Measurements from ENCODE around the gene MIEF1.

The MIEF1 gene

DNA sequence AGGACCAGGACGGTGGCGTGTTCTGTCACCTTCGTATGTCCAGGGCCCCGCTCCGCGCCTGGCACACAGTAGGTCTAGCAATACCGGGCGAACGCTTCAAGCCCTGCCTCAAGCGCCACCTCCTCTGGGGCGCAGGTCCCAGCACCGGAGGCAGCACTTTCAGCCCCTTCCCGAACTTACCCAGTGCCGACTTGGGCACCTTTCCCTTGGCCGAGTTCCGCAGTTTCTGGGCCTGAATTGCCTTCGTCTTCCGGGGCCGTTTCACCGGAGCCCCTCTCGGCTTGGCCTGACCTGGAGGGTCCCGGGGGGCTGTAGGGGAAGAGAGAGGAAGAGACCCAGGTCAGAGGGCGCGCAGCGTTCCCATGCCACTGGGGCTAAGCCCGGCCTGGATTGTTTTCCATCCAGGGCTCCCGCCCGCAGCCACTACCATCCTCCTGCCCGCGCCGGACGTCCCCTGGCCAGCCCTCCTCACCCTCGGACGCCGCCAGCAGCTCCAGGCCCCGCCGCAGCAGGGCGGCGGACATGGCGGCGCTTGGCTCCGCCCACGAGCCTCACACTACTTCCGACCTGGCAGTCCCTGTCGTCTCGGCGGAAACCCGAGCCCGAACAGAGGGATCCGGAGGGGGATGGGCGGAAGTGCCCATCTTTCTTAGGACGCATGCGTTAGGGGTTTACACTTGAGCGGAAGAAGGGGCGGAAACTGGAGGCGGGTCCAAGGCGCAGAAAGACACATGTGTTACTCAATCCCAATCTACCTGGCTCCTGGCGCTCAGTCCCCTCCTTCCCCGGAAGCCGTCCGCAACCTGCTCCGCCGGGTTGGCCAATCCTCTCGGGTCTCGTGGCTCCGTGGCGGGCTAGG lies 30.4 kb downstream of the MIEF1 start, which contains the start of gene RPS19BP1:
RPS19BP1 (minus strand) TSS at position 534 of the 859 bp plus-strand sequence; CDS start at position 524, 10 bp downstream.
- TF ChIP-seq Cebpa-rat (IDR thresholded peaks at IDR 0.05), result peak; percentile 88
- Histone ChIP-seq H3K4me2 (peak within 1 kb of the TSS; percentile 100), H3K9me3 (no peaks in the 10 kb centered on the region), H3K27ac (peak within 1 kb of the TSS; percentile 97), H3K4me3 (peak within 1 kb of the TSS; percentile 90), H3K36me3 (peaks cover 24% of the 10 kb centered on the region), H3K27me3 (no peaks in the 10 kb centered on the region), H3K4me1 (peaks cover 79% of the 10 kb centered on the region), H4K20me1 (peaks cover 43% of the 10 kb centered on the region), H3K9ac (peak within 1 kb of the TSS; percentile 97)

DNA sequence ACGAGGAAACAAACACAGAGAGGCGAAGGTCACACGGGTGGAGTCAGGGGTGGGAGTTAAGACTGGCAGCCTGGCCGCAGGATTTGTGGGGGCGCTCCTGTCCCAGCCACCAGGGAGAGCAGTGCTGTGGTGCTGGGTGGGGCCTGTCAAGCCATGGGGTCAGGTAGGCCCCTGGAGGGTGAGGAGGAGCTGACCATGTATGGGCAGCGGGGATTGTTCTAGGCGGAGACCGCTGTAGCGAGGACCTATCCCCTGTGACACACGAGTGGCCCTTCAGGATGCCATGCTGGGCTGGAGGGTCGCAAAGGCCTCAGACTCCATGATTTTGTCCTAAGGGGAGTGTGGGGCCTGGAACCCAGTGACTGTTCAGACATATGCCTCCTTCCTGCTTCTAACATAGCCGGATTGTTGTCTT lies 32.0 kb downstream of the MIEF1 start:
- TF ChIP-seq Cebpa-rat (IDR thresholded peaks at IDR 0.05), result no peak
- H3K4me1 ChIP-seq, result peaks cover 68% of the 10 kb centered on the region
- peaks cover 26% of the 10 kb centered on the region for H4K20me1 ChIP-seq
- peak overlapping the region; percentile 12; the same call in 1 of the 2 replicates for H3K27ac ChIP-seq
- no peaks in the 10 kb centered on the region for H3K27me3 ChIP-seq
- no peak overlapping the region for H3K4me3 ChIP-seq
- H3K9me3 ChIP-seq, result no peaks in the 10 kb centered on the region
- peak overlapping the region; percentile 82; the same call in 1 of the 2 replicates for H3K4me2 ChIP-seq
- no peak overlapping the region for H3K9ac ChIP-seq
- H3K36me3 ChIP-seq, result peaks cover 18% of the 10 kb centered on the region

DNA sequence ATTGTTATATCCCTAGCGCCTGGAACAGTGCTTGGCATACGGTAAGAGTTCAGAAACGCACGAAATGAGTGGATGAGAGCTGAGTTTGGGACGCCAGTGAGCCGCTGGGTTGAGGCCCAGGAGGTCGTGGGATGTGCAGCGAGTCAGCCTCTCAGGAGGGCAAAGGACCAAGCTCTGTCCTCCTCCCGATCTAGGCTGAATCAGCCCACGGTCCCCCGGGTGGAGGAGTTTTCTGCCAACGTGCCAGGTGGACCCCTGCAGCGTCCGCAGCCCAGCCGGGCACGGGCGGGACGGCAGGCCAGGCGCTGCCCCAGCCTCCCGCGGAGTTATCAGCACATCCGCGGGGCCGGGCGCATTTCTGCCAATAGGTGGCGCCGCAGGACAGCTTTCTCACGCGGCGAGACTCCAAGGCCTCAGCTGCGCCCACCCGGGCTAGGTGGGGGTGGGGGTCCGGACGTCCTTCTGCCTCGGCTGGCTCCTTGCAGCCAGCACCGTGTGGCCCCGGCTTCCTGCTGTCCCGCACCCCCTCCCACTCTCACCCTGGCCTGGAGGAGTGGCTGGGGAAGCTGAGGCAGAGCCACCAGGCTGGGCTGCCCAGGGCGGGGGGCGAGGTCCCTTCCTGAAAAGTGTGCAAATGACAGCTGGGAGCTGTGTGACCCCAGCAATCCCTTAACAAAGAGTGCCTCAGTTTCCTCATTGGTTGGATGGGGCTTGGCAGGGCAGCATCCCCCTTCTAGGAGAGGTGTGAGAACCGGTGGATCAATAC lies 32.7 kb downstream of the MIEF1 start:
- Histone ChIP-seq H3K4me3 (no peak overlapping the region), H3K27me3 (no peaks in the 10 kb centered on the region), H3K9me3 (no peaks in the 10 kb centered on the region), H3K36me3 (peaks cover 14% of the 10 kb centered on the region), H3K9ac (no peak overlapping the region), H3K4me1 (peaks cover 61% of the 10 kb centered on the region), H4K20me1 (peaks cover 20% of the 10 kb centered on the region), H3K4me2 (peak overlapping the region; percentile 82), H3K27ac (peak overlapping the region; percentile 27; the same call in 1 of the 2 replicates)
- TF ChIP-seq Cebpa-rat (IDR thresholded peaks at IDR 0.05), result no peak

DNA sequence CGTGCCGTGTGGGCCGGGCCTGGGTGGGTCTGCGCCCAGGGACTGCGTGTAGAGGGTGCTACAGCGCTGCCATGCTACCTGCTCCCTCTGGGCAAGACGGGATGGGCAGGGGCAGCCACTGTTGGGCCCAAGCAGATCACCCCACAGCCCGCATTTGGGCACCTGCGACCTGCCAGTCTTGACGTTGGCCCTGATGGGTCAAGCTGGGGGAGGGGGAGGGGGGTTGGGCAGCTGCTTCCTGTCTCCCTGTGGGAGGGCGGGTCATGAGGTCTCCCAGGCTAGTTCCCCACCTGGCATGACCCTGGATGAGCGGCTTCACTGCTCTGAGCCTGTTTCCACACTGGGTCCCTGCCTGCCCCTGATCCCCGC lies 33.3 kb downstream of the MIEF1 start:
- Histone ChIP-seq H3K4me2 (peak overlapping the region; percentile 82), H3K4me1 (peaks cover 55% of the 10 kb centered on the region), H4K20me1 (peaks cover 14% of the 10 kb centered on the region), H3K4me3 (no peak overlapping the region), H3K9me3 (no peaks in the 10 kb centered on the region), H3K36me3 (peaks cover 8% of the 10 kb centered on the region), H3K27ac (peak overlapping the region; percentile 27; the same call in 1 of the 2 replicates), H3K27me3 (no peaks in the 10 kb centered on the region), H3K9ac (peak overlapping the region; percentile 30; the same call in 1 of the 2 replicates)
- no peak for TF ChIP-seq Cebpa-rat (IDR thresholded peaks at IDR 0.05)

DNA sequence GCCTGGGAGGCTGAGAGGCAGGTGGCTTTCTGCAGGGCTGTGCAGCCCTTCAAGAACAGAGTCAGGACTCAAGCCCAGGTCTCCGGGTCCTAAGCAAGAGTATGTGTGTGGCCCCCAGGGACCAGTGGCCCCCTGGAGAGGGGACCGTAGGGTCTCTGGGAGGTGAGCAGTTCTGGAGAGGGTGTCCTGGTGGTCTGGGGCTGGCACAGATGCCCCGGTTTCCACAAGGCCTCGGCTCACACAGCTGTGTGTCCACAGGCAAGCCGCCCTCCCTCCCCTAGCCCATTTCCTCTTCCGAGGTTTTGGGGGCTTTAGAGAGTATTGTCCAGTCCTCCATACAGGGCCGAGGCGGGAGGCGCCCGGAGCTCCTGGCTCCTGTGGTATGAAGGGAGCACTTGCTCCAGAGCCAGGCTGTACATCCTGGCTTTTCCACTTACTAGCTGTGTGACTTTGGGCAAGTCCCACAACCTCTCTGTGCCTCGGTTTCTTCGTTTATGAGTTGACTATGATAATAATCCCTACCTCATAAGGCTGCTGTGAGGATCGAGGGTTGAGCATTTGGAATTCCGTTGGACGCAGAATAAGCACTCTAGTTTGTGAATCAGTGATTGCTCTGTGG lies 33.9 kb downstream of the MIEF1 start:
- no peak overlapping the region for H3K27ac ChIP-seq
- no peak for TF ChIP-seq Cebpa-rat (IDR thresholded peaks at IDR 0.05)
- H4K20me1 ChIP-seq, result peaks cover 8% of the 10 kb centered on the region
- H3K4me2 ChIP-seq, result peak overlapping the region; percentile 82
- no peaks in the 10 kb centered on the region for H3K9me3 ChIP-seq
- H3K4me3 ChIP-seq, result no peak overlapping the region
- H3K36me3 ChIP-seq, result peaks cover 4% of the 10 kb centered on the region; the same call in 1 of the 2 replicates
- H3K9ac ChIP-seq, result peak overlapping the region; percentile 30; the same call in 1 of the 2 replicates
- H3K27me3 ChIP-seq, result no peaks in the 10 kb centered on the region
- H3K4me1 ChIP-seq, result peaks cover 49% of the 10 kb centered on the region

DNA sequence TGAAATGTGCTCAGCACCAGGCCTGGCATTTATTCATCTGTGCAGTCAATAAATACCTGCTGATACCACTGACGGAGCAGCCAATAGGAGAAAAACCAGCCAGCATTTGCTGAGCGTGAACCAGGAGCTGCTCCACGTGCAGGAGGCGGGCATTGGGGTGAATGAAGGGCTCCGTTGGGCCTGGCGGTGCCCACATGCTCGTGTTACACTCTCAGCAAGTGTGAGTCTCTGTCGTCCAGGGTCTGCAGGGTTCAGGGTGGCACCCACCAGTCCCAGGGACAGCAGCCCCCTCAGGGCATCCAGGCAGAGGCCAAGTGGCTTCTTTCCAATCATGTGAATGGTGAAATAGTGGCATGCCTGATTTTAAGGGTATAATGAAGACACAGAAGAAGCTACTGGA lies 34.6 kb downstream of the MIEF1 start:
- H3K36me3 ChIP-seq, result no peaks in the 10 kb centered on the region
- H3K4me2 ChIP-seq, result no peak overlapping the region
- H3K9me3 ChIP-seq, result no peaks in the 10 kb centered on the region
- H3K27me3 ChIP-seq, result no peaks in the 10 kb centered on the region
- H3K4me3 ChIP-seq, result no peak overlapping the region
- no peak overlapping the region for H3K27ac ChIP-seq
- H3K4me1 ChIP-seq, result peaks cover 41% of the 10 kb centered on the region
- peaks cover under 1% of the 10 kb centered on the region for H4K20me1 ChIP-seq
- TF ChIP-seq Cebpa-rat (IDR thresholded peaks at IDR 0.05), result no peak
- H3K9ac ChIP-seq, result no peak overlapping the region

DNA sequence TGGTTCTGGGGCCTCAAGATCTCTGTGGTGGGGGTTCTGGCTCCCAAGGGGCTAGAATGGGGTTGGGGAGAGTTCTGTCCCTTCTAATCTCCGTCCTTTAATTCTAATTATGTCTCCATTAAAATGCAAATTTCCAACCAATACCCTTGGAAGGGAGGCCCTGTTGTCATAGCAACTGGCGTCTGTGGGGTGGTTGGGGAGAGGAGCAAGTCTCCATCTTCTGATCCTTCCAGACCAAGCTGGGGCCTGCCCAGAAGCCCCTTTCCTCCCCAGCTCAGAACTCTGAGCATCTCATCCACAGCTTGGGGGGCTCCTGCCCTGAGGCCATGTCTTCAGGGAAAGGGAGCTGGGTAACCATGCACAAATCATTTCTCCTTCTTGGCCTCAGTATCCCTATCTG lies 35.9 kb downstream of the MIEF1 start:
- no peak overlapping the region for H3K9ac ChIP-seq
- peak overlapping the region; percentile 27; the same call in 1 of the 2 replicates for H3K4me2 ChIP-seq
- H3K9me3 ChIP-seq, result no peaks in the 10 kb centered on the region
- H3K27me3 ChIP-seq, result no peaks in the 10 kb centered on the region
- H3K4me1 ChIP-seq, result peaks cover 46% of the 10 kb centered on the region
- no peaks in the 10 kb centered on the region for H3K36me3 ChIP-seq
- H3K27ac ChIP-seq, result no peak overlapping the region
- TF ChIP-seq Cebpa-rat (IDR thresholded peaks at IDR 0.05), result no peak
- no peaks in the 10 kb centered on the region for H4K20me1 ChIP-seq
- no peak overlapping the region for H3K4me3 ChIP-seq

DNA sequence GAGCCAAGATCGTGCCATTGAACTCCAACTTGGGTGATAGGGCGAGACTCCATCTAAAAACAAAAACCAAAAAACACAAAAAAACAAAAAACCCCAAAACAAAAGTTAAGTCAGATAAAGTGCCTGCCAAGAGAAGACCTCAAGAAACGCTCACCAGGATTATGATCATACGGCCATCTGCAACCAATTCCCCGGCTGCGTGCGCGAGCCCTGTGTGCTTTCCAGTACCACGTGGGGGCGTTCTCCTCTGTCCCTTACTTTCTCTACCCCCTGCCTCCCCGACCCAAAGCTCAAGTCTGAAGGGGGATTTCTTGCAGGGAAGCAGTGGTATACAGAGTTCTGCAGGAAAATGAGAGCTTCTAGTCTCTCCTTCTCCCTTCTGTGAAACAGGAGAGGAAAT lies 41.0 kb downstream of the MIEF1 start:
- Histone ChIP-seq H3K4me1 (peaks cover 51% of the 10 kb centered on the region), H3K9me3 (no peaks in the 10 kb centered on the region), H3K27me3 (no peaks in the 10 kb centered on the region), H3K36me3 (no peaks in the 10 kb centered on the region), H3K4me3 (no peak overlapping the region), H3K4me2 (peak overlapping the region; percentile 69), H3K9ac (no peak overlapping the region), H3K27ac (no peak overlapping the region), H4K20me1 (peaks cover 14% of the 10 kb centered on the region)
- TF ChIP-seq Cebpa-rat (IDR thresholded peaks at IDR 0.05), result no peak
